Measurements from ENCODE around the gene LDOC1.
"Not testable (repeated sequence)": the region's sequence is repeated elsewhere in the genome, so short reads cannot be mapped to it uniquely, and the experiment has no call there.

LDOC1 gene

DNA sequence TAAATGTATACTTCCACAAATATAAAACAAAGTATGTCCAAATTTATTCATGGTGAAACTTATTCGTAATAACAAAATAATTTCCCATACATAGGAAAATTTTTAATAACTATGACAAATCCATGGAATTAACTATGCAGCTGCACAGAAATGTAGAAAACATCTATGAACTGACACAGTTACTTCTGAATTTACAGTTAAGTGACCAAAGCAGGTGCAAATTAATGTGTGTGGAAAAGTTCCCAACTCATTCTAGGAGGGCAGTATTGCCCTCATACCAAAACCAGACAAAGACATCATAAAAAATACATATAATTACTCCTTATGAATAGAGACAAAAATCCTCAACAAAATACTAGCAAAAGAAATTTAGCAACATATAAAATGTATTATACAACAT lies 12.5 kb downstream of the LDOC1 start:
- Histone ChIP-seq H3K9me3 (ENCODE audit: control insufficient read depth in 2 of 2, low read length in 2 of 2) (no peaks in the 10 kb centered on the region), H3K4me3 (ENCODE audit: low read length in 2 of 2) (no peak overlapping the region), H3K27ac (ENCODE audit: low read depth in 2 of 2, low read length in 2 of 2) (no peak overlapping the region), H3K4me1 (ENCODE audit: control insufficient read depth in 2 of 2, insufficient read depth in 2 of 2, low read length in 2 of 2) (no peaks in the 10 kb centered on the region), H3K27me3 (ENCODE audit: control insufficient read depth in 2 of 2, insufficient read depth in 2 of 2, low read length in 2 of 2) (no peaks in the 10 kb centered on the region), H3K36me3 (ENCODE audit: control insufficient read depth in 2 of 2, insufficient read depth in 2 of 2, low read length in 2 of 2) (no peaks in the 10 kb centered on the region), H3K9ac (ENCODE audit: low read depth in 1 of 2, low read length in 2 of 2) (no peak overlapping the region)

DNA sequence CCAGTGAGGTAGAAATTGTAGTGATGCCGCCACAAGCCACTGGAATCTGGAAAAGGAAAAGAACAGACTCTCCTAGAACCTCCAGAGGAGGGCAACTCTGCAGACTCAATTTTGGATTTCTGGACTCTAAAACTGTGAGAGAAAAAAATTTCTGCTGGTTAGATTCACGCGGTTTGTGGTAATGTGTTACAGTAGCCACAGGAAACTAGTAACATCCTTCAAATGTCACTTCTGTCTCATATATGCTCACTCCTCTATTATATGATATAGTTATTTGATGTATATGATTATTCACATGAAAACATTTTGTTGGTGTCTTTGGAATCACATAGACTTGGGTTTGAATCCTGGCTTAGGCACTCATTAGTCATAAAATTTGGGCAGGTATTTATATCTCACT lies 18.8 kb downstream of the LDOC1 start:
- Histone ChIP-seq H3K4me3 (ENCODE audit: low read length in 2 of 2) (no peak overlapping the region), H3K4me1 (ENCODE audit: control insufficient read depth in 2 of 2, insufficient read depth in 2 of 2, low read length in 2 of 2) (no peaks in the 10 kb centered on the region), H3K27me3 (ENCODE audit: control insufficient read depth in 2 of 2, insufficient read depth in 2 of 2, low read length in 2 of 2) (no peaks in the 10 kb centered on the region), H3K9ac (ENCODE audit: low read depth in 1 of 2, low read length in 2 of 2) (no peak overlapping the region), H3K36me3 (ENCODE audit: control insufficient read depth in 2 of 2, insufficient read depth in 2 of 2, low read length in 2 of 2) (no peaks in the 10 kb centered on the region), H3K9me3 (ENCODE audit: control insufficient read depth in 2 of 2, low read length in 2 of 2) (no peaks in the 10 kb centered on the region), H3K27ac (ENCODE audit: low read depth in 2 of 2, low read length in 2 of 2) (no peak overlapping the region)

DNA sequence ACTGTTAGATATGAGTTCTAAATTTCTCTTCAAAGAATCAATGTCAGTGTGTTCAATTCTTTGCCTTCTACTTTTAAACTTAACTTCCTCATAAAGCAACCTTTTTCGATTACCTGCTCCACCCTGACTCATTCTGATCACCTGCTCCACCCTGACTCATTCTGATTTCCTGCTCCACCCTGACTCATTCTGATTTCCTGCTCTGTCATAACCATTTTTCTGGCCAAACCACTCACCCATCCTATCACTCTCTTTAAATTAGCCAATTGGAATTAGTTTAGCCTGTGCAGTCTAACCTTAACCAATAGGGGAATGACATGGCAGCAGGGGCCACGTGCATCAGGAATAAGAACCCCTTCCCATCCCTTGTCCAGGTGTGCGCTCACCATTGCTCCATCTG lies 21.7 kb downstream of the LDOC1 start:
- H3K27me3 ChIP-seq (ENCODE audit: control insufficient read depth in 2 of 2, insufficient read depth in 2 of 2, low read length in 2 of 2); H3K4me3 ChIP-seq (ENCODE audit: low read length in 2 of 2); H3K9ac ChIP-seq (ENCODE audit: low read depth in 1 of 2, low read length in 2 of 2); H3K4me1 ChIP-seq (ENCODE audit: control insufficient read depth in 2 of 2, insufficient read depth in 2 of 2, low read length in 2 of 2); H3K36me3 ChIP-seq (ENCODE audit: control insufficient read depth in 2 of 2, insufficient read depth in 2 of 2, low read length in 2 of 2); H3K9me3 ChIP-seq (ENCODE audit: control insufficient read depth in 2 of 2, low read length in 2 of 2); H3K27ac ChIP-seq (ENCODE audit: low read depth in 2 of 2, low read length in 2 of 2): not testable (repeated sequence)

DNA sequence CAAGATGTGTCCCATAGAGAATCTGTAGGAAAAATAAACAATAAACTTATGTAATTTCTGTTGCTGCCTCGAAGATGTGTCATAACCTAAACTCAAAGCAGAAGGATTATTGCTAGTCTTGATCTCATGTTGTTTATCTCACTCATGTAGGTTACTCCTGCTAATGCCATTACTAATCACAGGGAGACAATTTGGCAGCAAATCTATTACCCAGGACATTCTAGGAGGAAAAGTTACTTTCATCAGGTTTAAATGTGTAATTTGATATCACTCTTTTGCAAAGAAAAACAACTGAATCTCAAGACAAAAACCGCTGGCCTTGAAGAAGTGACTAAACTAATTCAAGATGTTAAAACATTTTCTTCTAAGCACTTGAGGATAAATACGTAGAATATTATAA lies 34.0 kb downstream of the LDOC1 start:
- Histone ChIP-seq H3K27ac (ENCODE audit: low read depth in 2 of 2, low read length in 2 of 2) (no peak overlapping the region), H3K27me3 (ENCODE audit: control insufficient read depth in 2 of 2, insufficient read depth in 2 of 2, low read length in 2 of 2) (no peaks in the 10 kb centered on the region), H3K36me3 (ENCODE audit: control insufficient read depth in 2 of 2, insufficient read depth in 2 of 2, low read length in 2 of 2) (no peaks in the 10 kb centered on the region), H3K9me3 (ENCODE audit: control insufficient read depth in 2 of 2, low read length in 2 of 2) (no peaks in the 10 kb centered on the region), H3K9ac (ENCODE audit: low read depth in 1 of 2, low read length in 2 of 2) (no peak overlapping the region), H3K4me1 (ENCODE audit: control insufficient read depth in 2 of 2, insufficient read depth in 2 of 2, low read length in 2 of 2) (no peaks in the 10 kb centered on the region), H3K4me3 (ENCODE audit: low read length in 2 of 2) (no peak overlapping the region)

DNA sequence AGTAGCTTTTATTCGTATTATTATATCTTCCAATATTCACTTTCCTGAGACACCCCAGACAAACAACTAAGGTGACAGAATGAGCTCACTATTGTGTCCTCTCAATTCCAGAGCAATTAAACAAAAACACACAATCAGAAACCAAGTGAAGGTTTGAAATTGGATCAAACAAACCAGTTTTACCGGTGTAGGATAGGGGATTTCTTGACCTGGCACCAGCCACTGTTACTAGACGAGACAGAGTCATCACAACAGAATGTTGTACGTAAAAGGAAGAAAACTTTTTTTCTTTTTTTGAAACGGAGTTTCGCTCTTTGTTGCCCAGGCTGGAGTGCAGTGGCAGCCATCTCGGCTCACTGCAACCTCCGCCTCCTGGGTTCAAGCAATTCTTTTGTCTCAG lies 43.7 kb downstream of the LDOC1 start:
- Histone ChIP-seq H3K36me3 (ENCODE audit: control insufficient read depth in 2 of 2, insufficient read depth in 2 of 2, low read length in 2 of 2) (no peaks in the 10 kb centered on the region), H3K9me3 (ENCODE audit: control insufficient read depth in 2 of 2, low read length in 2 of 2) (no peaks in the 10 kb centered on the region), H3K27ac (ENCODE audit: low read depth in 2 of 2, low read length in 2 of 2) (no peak overlapping the region), H3K9ac (ENCODE audit: low read depth in 1 of 2, low read length in 2 of 2) (no peak overlapping the region), H3K4me3 (ENCODE audit: low read length in 2 of 2) (no peak overlapping the region), H3K4me1 (ENCODE audit: control insufficient read depth in 2 of 2, insufficient read depth in 2 of 2, low read length in 2 of 2) (no peaks in the 10 kb centered on the region), H3K27me3 (ENCODE audit: control insufficient read depth in 2 of 2, insufficient read depth in 2 of 2, low read length in 2 of 2) (no peaks in the 10 kb centered on the region)

DNA sequence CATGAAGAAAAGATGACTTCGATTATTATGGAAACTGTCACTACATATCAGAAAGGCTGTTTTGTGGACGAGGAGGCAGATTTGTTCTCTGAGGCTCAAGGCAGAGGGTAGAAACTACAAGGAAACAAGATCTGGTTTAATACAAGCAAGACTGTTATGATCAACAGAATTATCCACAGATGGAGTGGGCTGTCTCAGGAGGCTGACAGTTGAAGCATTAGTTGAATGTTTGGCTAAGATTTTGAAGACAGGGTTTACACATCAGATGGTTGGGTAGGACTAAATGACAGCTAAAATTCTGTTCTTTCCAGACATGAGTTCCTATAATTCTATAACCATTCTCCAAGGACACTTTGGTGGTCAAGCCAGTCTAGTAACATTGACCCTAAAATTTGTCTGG lies 49.8 kb downstream of the LDOC1 start:
- no peak overlapping the region for H3K27ac ChIP-seq (ENCODE audit: low read depth in 2 of 2, low read length in 2 of 2)
- H3K4me3 ChIP-seq (ENCODE audit: low read length in 2 of 2): no peak overlapping the region
- no peaks in the 10 kb centered on the region for H3K9me3 ChIP-seq (ENCODE audit: control insufficient read depth in 2 of 2, low read length in 2 of 2)
- no peak overlapping the region for H3K9ac ChIP-seq (ENCODE audit: low read depth in 1 of 2, low read length in 2 of 2)
- no peaks in the 10 kb centered on the region for H3K4me1 ChIP-seq (ENCODE audit: control insufficient read depth in 2 of 2, insufficient read depth in 2 of 2, low read length in 2 of 2)
- no peaks in the 10 kb centered on the region for H3K36me3 ChIP-seq (ENCODE audit: control insufficient read depth in 2 of 2, insufficient read depth in 2 of 2, low read length in 2 of 2)
- no peaks in the 10 kb centered on the region for H3K27me3 ChIP-seq (ENCODE audit: control insufficient read depth in 2 of 2, insufficient read depth in 2 of 2, low read length in 2 of 2)

All from mucosa of rectum (tissue), 2 donors.